H9 (cell line): ENCODE measurements around the gene MS4A10. TPM values are rescaled to one million over a fixed set of nuclear protein-coding genes. Genes with fewer than 3 reads are reported as not detected.

Experiments used
- DNase-seq: peaks from one replicate; pipeline ENCODE4 v3.0.0-alpha.2; 2017
- H2AFZ ChIP-seq: one replicate; pipeline ENCODE4 v1.6.1; 2013; ENCODE audit warnings: mild to moderate bottlenecking, low read length, control low read depth, moderate library complexity
- H2AK5ac ChIP-seq: 2 replicates; pipeline ENCODE4 v1.6.1; 2013; ENCODE audit warnings: low read length, control low read depth, mixed read lengths; ENCODE audit not compliant: insufficient read length
- H2BK120ac ChIP-seq: one replicate; pipeline ENCODE4 v1.6.1; 2013; ENCODE audit warnings: low read depth, mild to moderate bottlenecking, low read length, control low read depth, inconsistent platforms; ENCODE audit not compliant: poor library complexity, severe bottlenecking
- H2BK12ac ChIP-seq: 2 replicates; pipeline ENCODE4 v1.6.1; 2013; ENCODE audit warnings: low read length, control low read depth, mixed read lengths, low read depth; ENCODE audit not compliant: insufficient read length
- H2BK15ac ChIP-seq: 2 replicates; pipeline ENCODE4 v1.6.1; 2013; ENCODE audit warnings: low read depth, low read length, control low read depth
- H2BK20ac ChIP-seq: one replicate; pipeline ENCODE4 v1.6.1; 2013; ENCODE audit warnings: low read depth, mild to moderate bottlenecking, low read length, control low read depth, inconsistent platforms; ENCODE audit not compliant: poor library complexity, severe bottlenecking
- H2BK5ac ChIP-seq: 2 replicates; pipeline ENCODE4 v1.6.1; 2013; ENCODE audit warnings: low read length, control low read depth, mixed read lengths; ENCODE audit not compliant: insufficient read length
- H3K14ac ChIP-seq: 2 replicates; pipeline ENCODE4 v1.6.1; 2013; ENCODE audit warnings: low read length, control low read depth; ENCODE audit not compliant: insufficient read depth
- H3K18ac ChIP-seq: 2 replicates; pipeline ENCODE4 v1.6.1; 2013; ENCODE audit warnings: low read depth, mild to moderate bottlenecking, mixed read lengths, low read length, control low read depth; ENCODE audit not compliant: insufficient read length
- H3K23ac ChIP-seq: 2 replicates; pipeline ENCODE4 v1.6.1; 2013; ENCODE audit warnings: low read length, control low read depth, mixed read lengths, low read depth; ENCODE audit not compliant: insufficient read length
- H3K23me2 ChIP-seq: 2 replicates; pipeline ENCODE4 v1.6.1; 2013; ENCODE audit warnings: low read depth, mild to moderate bottlenecking, mixed read lengths, low read length, control low read depth; ENCODE audit not compliant: insufficient read length, poor library complexity, severe bottlenecking
- H3K27ac ChIP-seq: 2 replicates; pipeline ENCODE4 v1.5.1; 2013; ENCODE audit warnings: low read length, control low read depth, mixed read lengths, low read depth; ENCODE audit not compliant: insufficient read length
- H3K27me3 ChIP-seq: 2 replicates; pipeline ENCODE4 v1.6.1; 2013; ENCODE audit warnings: low read length, control low read depth, inconsistent platforms; ENCODE audit not compliant: insufficient read depth
- H3K4ac ChIP-seq: 2 replicates; pipeline ENCODE4 v1.6.1; 2013; ENCODE audit warnings: low read depth, mild to moderate bottlenecking, control low read depth, inconsistent platforms, low read length, moderate library complexity
- H3K4me1 ChIP-seq: 2 replicates; pipeline ENCODE4 v1.6.1; 2013; ENCODE audit warnings: low read length, control low read depth, inconsistent platforms; ENCODE audit not compliant: insufficient read depth
- H3K4me2 ChIP-seq: 2 replicates; pipeline ENCODE4 v1.6.1; 2013; ENCODE audit warnings: low read length, control low read depth, mixed read lengths; ENCODE audit not compliant: insufficient read length, insufficient read depth
- H3K56ac ChIP-seq: 2 replicates; pipeline ENCODE4 v1.6.1; 2013; ENCODE audit warnings: low read depth, mild to moderate bottlenecking, mixed read lengths, low read length, control low read depth; ENCODE audit not compliant: insufficient read length
- H3K79me1 ChIP-seq: 2 replicates; pipeline ENCODE4 v1.6.1; 2013; ENCODE audit warnings: low read depth, mild to moderate bottlenecking, moderate library complexity, low read length, control low read depth, inconsistent platforms; ENCODE audit not compliant: insufficient read depth, poor library complexity, severe bottlenecking
- H3K79me2 ChIP-seq: 2 replicates; pipeline ENCODE4 v1.6.1; 2013; ENCODE audit warnings: low read length, control low read depth, inconsistent platforms; ENCODE audit not compliant: insufficient read depth
- H3K9ac ChIP-seq: 2 replicates; pipeline ENCODE4 v1.6.1; 2013; ENCODE audit warnings: low read length, control low read depth, mixed read lengths; ENCODE audit not compliant: insufficient read length; ENCODE audit errors: extremely low read depth
- H3K9me3 ChIP-seq: one replicate; pipeline ENCODE4 v1.6.1; 2013; ENCODE audit warnings: low read depth, low read length, inconsistent platforms; ENCODE audit not compliant: control insufficient read depth
- H3T11ph ChIP-seq: one replicate; pipeline ENCODE4 v1.6.1; 2013; ENCODE audit warnings: mild to moderate bottlenecking, low read length, control low read depth, inconsistent platforms
- H4K20me1 ChIP-seq: one replicate; pipeline ENCODE4 v1.6.1; 2013; ENCODE audit not compliant: control insufficient read depth, insufficient read length, insufficient read depth
- H4K5ac ChIP-seq: 2 replicates; pipeline ENCODE4 v1.6.1; 2013; ENCODE audit warnings: low read depth, mild to moderate bottlenecking, mixed read lengths, low read length, control low read depth; ENCODE audit not compliant: insufficient read length
- H4K8ac ChIP-seq: replicated peaks from 2 replicates; pipeline ENCODE4 v1.6.1; 2013; ENCODE audit warnings: low read length, control low read depth, mixed read lengths, low read depth; ENCODE audit not compliant: insufficient read length
- H4K91ac ChIP-seq: 2 replicates; pipeline ENCODE4 v1.6.1; 2013; ENCODE audit warnings: low read depth, mild to moderate bottlenecking, moderate library complexity, mixed read lengths, low read length, control low read depth; ENCODE audit not compliant: insufficient read length
- H3K27ac Mint-ChIP-seq, 3 experiments: 2 replicates in 2 of 3; 3 replicates in 1 of 3; pipeline ENCODE4 v1.8.0; 2020 to 2021; ENCODE audit warnings: mixed read lengths in 3 of 3, mild to moderate bottlenecking in 1 of 3, moderate library complexity in 1 of 3
- H3K27me3 Mint-ChIP-seq: 2 replicates; pipeline ENCODE4 v1.8.0; 2021; ENCODE audit warnings: low read depth, mild to moderate bottlenecking, moderate library complexity, mixed read lengths
- H3K36me3 Mint-ChIP-seq, 3 experiments: 2 replicates in 2 of 3; 3 replicates in 1 of 3; pipeline ENCODE4 v1.8.0; 2020 to 2021; ENCODE audit warnings: low read depth in 3 of 3, mixed read lengths in 3 of 3; ENCODE audit not compliant: insufficient read depth in 1 of 3
- H3K4me1 Mint-ChIP-seq, 2 experiments: 2 replicates each; pipeline ENCODE4 v1.8.0; 2020; ENCODE audit warnings: mixed read lengths in 2 of 2
- H3K4me3 Mint-ChIP-seq, 2 experiments: 2 replicates in 1 of 2; 3 replicates in 1 of 2; pipeline ENCODE4 v1.8.0; 2020 to 2021; ENCODE audit warnings: mild to moderate bottlenecking in 2 of 2, mixed read lengths in 2 of 2, moderate library complexity in 1 of 2
- H3K9me3 Mint-ChIP-seq, 2 experiments: 2 replicates in 1 of 2; 3 replicates in 1 of 2; pipeline ENCODE4 v1.8.0; 2020; ENCODE audit warnings: mild to moderate bottlenecking in 2 of 2, mixed read lengths in 2 of 2, moderate library complexity in 1 of 2
- WGBS: extraction: QIAGEN DNeasy Blood & Tissue Kit; methylation state at CpG from one replicate; pipeline ENCODE4 v1.1.7; 2013; ENCODE audit warnings: missing lambda C conversion rate, low lambda C conversion rate, mixed read lengths; ENCODE audit not compliant: insufficient read length; ENCODE audit errors: extremely low coverage; 5-methylcytosine and 5-hydroxymethylcytosine counted together
- total RNA-seq: library from RNA; stranded (reverse); gene quantifications from 2 replicates; pipeline ENCODE4 v1.2.1, GENCODE V29; 2021
- TF ChIP-seq, protein P1 (sequence below): fragments of 200-600 bp; sonication (generic); conservative IDR thresholded peaks from 3 replicates; pipeline ENCODE4 v1.8.0; 2021; ENCODE audit warnings: antibody characterized with exemption, mild to moderate bottlenecking

The MS4A10 gene
- total RNA-seq, 1 experiment from 2014 or later = not detected

- Histone ChIP-seq H3K79me2 (no peaks in the 10 kb centered on the region), H3K4ac (no peak overlapping the region), H2BK12ac (no peak overlapping the region), H3K79me1 (no peaks in the 10 kb centered on the region), H3T11ph (no peak overlapping the region), H3K14ac (no peak overlapping the region; the same call in 1 of the 2 replicates), H3K18ac (no peak overlapping the region), H3K27ac (no peak overlapping the region), H2AK5ac (no peak overlapping the region), H4K8ac (no peak overlapping the region), H2BK120ac (no peak overlapping the region), H3K27me3 (no peaks in the 10 kb centered on the region), H3K56ac (no peak overlapping the region), H3K9me3 (no peaks in the 10 kb centered on the region), H3K4me2 (no peak overlapping the region), H3K23ac (no peak overlapping the region), H2AFZ (no peak overlapping the region), H3K4me1 (no peaks in the 10 kb centered on the region), H2BK20ac (no peak overlapping the region), H4K5ac (no peak overlapping the region), H3K9ac (no peak overlapping the region), H4K91ac (no peak overlapping the region), H3K23me2 (no peaks in the 10 kb centered on the region), H4K20me1 (no peaks in the 10 kb centered on the region), H2BK15ac (no peak overlapping the region), H2BK5ac (no peak overlapping the region)
- Mint-ChIP-seq H3K27ac (no peak overlapping the region), H3K9me3 (peaks cover 0 to 2% of the 10 kb centered on the region in 2 experiments; a peak in 1 of 5 replicates), H3K4me3 (no peak overlapping the region), H3K4me1 (no peaks in the 10 kb centered on the region), H3K27me3 (peaks cover 6% of the 10 kb centered on the region; the same call in 1 of the 2 replicates), H3K36me3 (no peaks in the 10 kb centered on the region)
- DNase-seq = no peak
- TF ChIP-seq, protein P1, sequence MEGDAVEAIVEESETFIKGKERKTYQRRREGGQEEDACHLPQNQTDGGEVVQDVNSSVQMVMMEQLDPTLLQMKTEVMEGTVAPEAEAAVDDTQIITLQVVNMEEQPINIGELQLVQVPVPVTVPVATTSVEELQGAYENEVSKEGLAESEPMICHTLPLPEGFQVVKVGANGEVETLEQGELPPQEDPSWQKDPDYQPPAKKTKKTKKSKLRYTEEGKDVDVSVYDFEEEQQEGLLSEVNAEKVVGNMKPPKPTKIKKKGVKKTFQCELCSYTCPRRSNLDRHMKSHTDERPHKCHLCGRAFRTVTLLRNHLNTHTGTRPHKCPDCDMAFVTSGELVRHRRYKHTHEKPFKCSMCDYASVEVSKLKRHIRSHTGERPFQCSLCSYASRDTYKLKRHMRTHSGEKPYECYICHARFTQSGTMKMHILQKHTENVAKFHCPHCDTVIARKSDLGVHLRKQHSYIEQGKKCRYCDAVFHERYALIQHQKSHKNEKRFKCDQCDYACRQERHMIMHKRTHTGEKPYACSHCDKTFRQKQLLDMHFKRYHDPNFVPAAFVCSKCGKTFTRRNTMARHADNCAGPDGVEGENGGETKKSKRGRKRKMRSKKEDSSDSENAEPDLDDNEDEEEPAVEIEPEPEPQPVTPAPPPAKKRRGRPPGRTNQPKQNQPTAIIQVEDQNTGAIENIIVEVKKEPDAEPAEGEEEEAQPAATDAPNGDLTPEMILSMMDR = no peak
- WGBS = no CpG with 5 or more reads among the region's 4 CpGs
Observed at GRCh38 chr11:60781981-60782316, 3.2 kb upstream of the MS4A10 start.
